Stomach (tissue), 9 donors: ENCODE results near the gene RAB1B. TPM values are rescaled to one million over a fixed set of nuclear protein-coding genes. Genes with fewer than 3 reads are reported as not detected.

ENCODE experiments used
- DNase-seq, 2 donors: peaks; one replicate each; pipeline versions ENCODE4 v3.0.0 to v3.0.0-alpha.2; 2013 to 2019
- H3K27ac ChIP-seq, 5 donors: fragments of 200-600 bp in 4 of 5; sonication (generic) in 4 of 5; one replicate each; pipeline ENCODE4 v1.5.1; 2013 to 2019; ENCODE audit warnings: mild to moderate bottlenecking in 1 of 5, moderate library complexity in 1 of 5
- H3K27me3 ChIP-seq, 3 donors: fragments of 200-600 bp; sonication (generic); one replicate each; pipeline ENCODE4 v1.5.1; 2017 to 2019; ENCODE audit warnings: mixed run types in 1 of 3
- H3K36me3 ChIP-seq, 4 donors: fragments of 200-600 bp; sonication (generic); 1 replicate in 3 of 4; 2 replicates in 1 of 4; pipeline ENCODE4 v1.5.1; 2016 to 2019
- H3K4me1 ChIP-seq, 4 donors: fragments of 200-600 bp; sonication (generic); one replicate each; pipeline ENCODE4 v1.5.1; 2016 to 2019
- H3K4me3 ChIP-seq, 4 donors: fragments of 200-600 bp; sonication (generic) in 3 of 4; one replicate each; pipeline ENCODE4 v1.5.1; 2016 to 2019; ENCODE audit warnings: mild to moderate bottlenecking in 1 of 4
- H3K9me3 ChIP-seq, 4 donors: fragments of 200-600 bp; sonication (generic); one replicate each; pipeline ENCODE4 v1.5.1; 2016 to 2019
- CTCF ChIP-seq, 7 experiments: fragments of 450-650 bp in 4 of 7; fragments of 200-600 bp in 3 of 7; sonication (generic) in 3 of 7; IDR thresholded peaks; one replicate each; pipeline ENCODE4 v1.5.1; 2016 to 2019; ENCODE audit warnings: antibody characterized with exemption in 7 of 7, control low read depth in 2 of 7, mild to moderate bottlenecking in 1 of 7
- EP300 ChIP-seq: sonication (generic); formaldehyde crosslinking; IDR thresholded peaks from one replicate; pipeline ENCODE4 v1.6.1; 2017; ENCODE audit warnings: antibody characterized with exemption
- POLR2A ChIP-seq, 4 donors: fragments of 450-650 bp; IDR thresholded peaks; one replicate each; pipeline ENCODE4 v1.6.1; 2016; ENCODE audit warnings: antibody characterized with exemption in 4 of 4, control low read depth in 2 of 4, mild to moderate bottlenecking in 1 of 4, moderate library complexity in 1 of 4
- POLR2AphosphoS5 ChIP-seq, 3 donors: sonication (generic); formaldehyde crosslinking; IDR thresholded peaks; one replicate each; pipeline ENCODE4 v1.6.1; 2016; ENCODE audit warnings: antibody characterized with exemption in 3 of 3
- WGBS, 5 donors: extraction: QIAGEN DNeasy Blood & Tissue Kit in 3 of 5; methylation state at CpG; one replicate each; pipeline versions ENCODE4 v1.1.5 to v1.1.7; 2013 to 2018; 5-methylcytosine and 5-hydroxymethylcytosine counted together
- intact Hi-C: fragments of 100-400 bp; cut with DNase I; formaldehyde crosslinking; loops from one replicate; pipeline ENCODE4 v1.15.1; 2023; ENCODE audit warnings: low total_unique reads
- polyA plus RNA-seq, 3 donors: library from polyadenylated mRNA; stranded (reverse); fragments of 200-250 nt; gene quantifications; one replicate each; pipeline ENCODE4 v1.2.3, GENCODE V29; 2013
- total RNA-seq, 5 donors: library from RNA; depleted of rRNA; stranded (reverse); fragments of >200 nt; gene quantifications; one replicate each; pipeline versions ENCODE4 v1.1.0 to v1.2.3, GENCODE V29; 2014 to 2016
- donor health status: healthy with polysubstance abuse.
- donor health status: Bipolar disorder and iron deficiency.
- donor health status: healthy.

The RAB1B gene
- total and polyA plus RNA-seq, 8 donors = 19.3 to 170 (median 82.3) TPM

GRCh38 chr11:66277471-66278362, 9.3 kb downstream of the RAB1B start, which contains the start of gene CNIH2:
Gene CNIH2, plus strand, starts transcription at chr11:66278175. Its CDS starts 282 bp downstream, at chr11:66278457.
- intact Hi-C loops = no loop called here
- WGBS, 5 donors = 4 to 21% (median 11%) methylated on average over 13 to 84 of the region's 84 CpGs
- TF ChIP-seq POLR2AphosphoS5 (IDR thresholded peaks at IDR 0.05) = peak in 1 of 3 donors; percentile 8
- no peak for TF ChIP-seq CTCF (IDR thresholded peaks at IDR 0.05)
- H3K9me3 ChIP-seq = no peaks in the 10 kb centered on the region
- peaks cover 0 to 12% (median 0%) of the 10 kb centered on the region in 3 donors for H3K27me3 ChIP-seq
- H3K27ac ChIP-seq = peak within 1 kb of the TSS; percentile 6 to 69 (median 37)
- peak; percentile 39 to 78 for DNase-seq
- H3K4me1 ChIP-seq = peaks cover 22 to 30% (median 26%) of the 10 kb centered on the region in 4 donors
- peaks cover 31 to 45% (median 44%) of the 10 kb centered on the region in 4 donors for H3K36me3 ChIP-seq
- peak within 1 kb of the TSS; percentile 41 to 48 (median 42) for H3K4me3 ChIP-seq

GRCh38 chr11:66278363-66279091, 10.1 kb downstream of the RAB1B start:
- H3K9me3 ChIP-seq = no peaks in the 10 kb centered on the region
- H3K27ac ChIP-seq = peak overlapping the region in 1 of 5 donors; percentile 69
- H3K27me3 ChIP-seq = peaks cover 0 to 12% (median 0%) of the 10 kb centered on the region in 3 donors
- intact Hi-C loops = no loop called here
- peaks cover 24 to 32% (median 31%) of the 10 kb centered on the region in 4 donors for H3K4me1 ChIP-seq
- H3K36me3 ChIP-seq = peaks cover 23 to 40% (median 37%) of the 10 kb centered on the region in 4 donors
- DNase-seq = peak in 1 of 2 donors; percentile 63
- H3K4me3 ChIP-seq = peak overlapping the region; percentile 25 to 42 (median 34)
- no peak for TF ChIP-seq POLR2AphosphoS5 (IDR thresholded peaks at IDR 0.05)
- TF ChIP-seq EP300 = no peak
- no peak for TF ChIP-seq CTCF (IDR thresholded peaks at IDR 0.05)
- TF ChIP-seq POLR2A (IDR thresholded peaks at IDR 0.05) = no peak
- WGBS, 5 donors = 2 to 7% (median 4%) methylated on average over 9 to 45 of the region's 45 CpGs

DNA sequence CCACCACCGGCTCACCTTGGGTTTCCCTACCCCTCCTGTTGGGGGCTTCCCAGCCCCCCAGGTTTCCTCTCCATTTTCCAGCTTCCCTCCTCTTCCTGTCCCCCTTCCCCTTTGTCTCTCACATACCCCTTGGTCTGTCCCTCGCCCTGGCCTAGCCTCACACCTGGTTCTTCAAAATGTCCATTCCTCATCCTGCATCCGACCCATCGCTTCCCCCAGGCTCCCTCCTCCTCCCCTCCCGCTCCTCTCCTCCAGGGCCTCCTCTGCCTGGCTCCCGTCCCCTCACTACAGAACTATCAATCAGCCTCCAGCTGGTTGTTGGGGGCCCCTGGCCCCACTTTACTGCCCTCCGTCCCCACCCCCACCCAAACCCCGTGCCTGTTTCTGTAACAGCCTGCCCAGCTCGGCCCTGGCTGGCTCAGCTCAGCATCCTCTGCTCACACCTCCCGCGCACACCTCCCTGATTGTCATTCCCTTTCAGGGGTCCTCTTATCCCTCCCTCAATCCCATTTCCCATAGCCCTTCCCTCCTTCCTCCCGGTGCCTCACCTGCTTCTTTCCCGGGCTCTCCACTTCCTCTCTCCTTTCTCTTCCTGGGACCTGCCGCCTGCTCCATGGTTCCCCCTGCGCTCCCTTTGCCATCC, 10.8 kb downstream of the RAB1B start:
- TF ChIP-seq EP300 = no peak
- no peak for TF ChIP-seq POLR2A (IDR thresholded peaks at IDR 0.05)
- TF ChIP-seq POLR2AphosphoS5 (IDR thresholded peaks at IDR 0.05) = no peak
- no peak for TF ChIP-seq CTCF (IDR thresholded peaks at IDR 0.05)
- no peak overlapping the region for H3K4me3 ChIP-seq
- intact Hi-C loops = no loop called here
- no peak overlapping the region for H3K27ac ChIP-seq
- no peaks in the 10 kb centered on the region for H3K9me3 ChIP-seq
- 74 to 80% (median 76%) methylated on average over 15 of the region's 15 CpGs for WGBS, 5 donors
- H3K4me1 ChIP-seq = peaks cover 24 to 32% (median 31%) of the 10 kb centered on the region in 4 donors
- peaks cover 18 to 39% (median 36%) of the 10 kb centered on the region in 4 donors for H3K36me3 ChIP-seq
- H3K27me3 ChIP-seq = peaks cover 0 to 12% (median 0%) of the 10 kb centered on the region in 3 donors
- no peak for DNase-seq

DNA sequence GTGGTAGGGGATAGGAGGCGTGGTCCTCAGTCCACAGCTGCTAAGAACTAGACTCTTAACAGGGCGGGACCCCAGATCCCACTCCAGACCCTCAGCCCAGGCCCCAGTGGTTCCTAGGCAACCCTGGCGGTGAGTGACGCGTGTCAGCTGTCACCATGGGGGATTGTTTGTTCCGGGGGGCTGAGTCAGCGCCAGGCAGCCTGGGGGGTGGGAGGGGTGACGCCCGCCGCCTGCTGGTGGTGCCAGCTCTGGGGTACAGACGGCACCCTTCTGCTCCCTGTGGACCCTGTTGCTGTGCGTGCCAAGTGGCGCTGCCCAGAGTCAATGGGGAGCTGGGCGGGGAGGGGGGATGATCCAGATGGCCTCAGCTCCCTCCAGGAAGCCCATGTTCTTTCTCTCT, 12.0 kb downstream of the RAB1B start:
- peaks cover 18 to 39% (median 36%) of the 10 kb centered on the region in 4 donors for H3K36me3 ChIP-seq
- peaks cover 24 to 36% (median 31%) of the 10 kb centered on the region in 4 donors for H3K4me1 ChIP-seq
- no peak overlapping the region for H3K4me3 ChIP-seq
- DNase-seq = peak in 1 of 2 donors; percentile 60
- H3K9me3 ChIP-seq = no peaks in the 10 kb centered on the region
- peaks cover 0 to 12% (median 0%) of the 10 kb centered on the region in 3 donors for H3K27me3 ChIP-seq
- no peak for TF ChIP-seq POLR2A (IDR thresholded peaks at IDR 0.05)
- no peak for TF ChIP-seq CTCF (IDR thresholded peaks at IDR 0.05)
- TF ChIP-seq POLR2AphosphoS5 (IDR thresholded peaks at IDR 0.05) = no peak
- 74 to 86% (median 76%) methylated on average over 2 to 14 of the region's 14 CpGs for WGBS, 5 donors
- H3K27ac ChIP-seq = no peak overlapping the region
- intact Hi-C loops = no loop called here
